SK-N-DZ (cell line): ENCODE measurements around the gene ASTN2.
"Not testable (repeated sequence)": the region's sequence is repeated elsewhere in the genome, so short reads cannot be mapped to it uniquely, and the experiment has no call there.

Experiments used
- DNase-seq: peaks from one replicate; pipeline ENCODE4 v3.0.0-alpha.2; 2015; ENCODE audit warnings: low spot score

The ASTN2 gene

DNA sequence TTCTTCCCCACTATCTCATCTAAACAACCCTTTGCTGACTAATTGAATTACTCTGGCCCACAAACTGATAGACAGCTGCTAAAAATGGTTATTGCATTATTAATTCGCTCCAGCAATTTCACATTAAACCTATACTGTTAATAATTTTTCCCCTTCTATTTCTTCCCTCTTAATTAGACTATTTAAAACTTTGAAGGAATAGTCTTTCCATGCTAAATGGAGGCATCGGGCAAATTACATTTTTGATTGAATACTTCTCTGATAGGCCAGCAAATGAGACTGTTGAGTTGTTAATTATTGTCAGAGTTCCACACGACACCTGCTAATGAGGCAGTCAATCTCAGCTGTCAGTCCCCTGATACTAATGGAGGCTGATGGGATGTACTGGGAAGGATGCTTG lies 485.2 kb downstream of the ASTN2 start:
- no peak for DNase-seq

DNA sequence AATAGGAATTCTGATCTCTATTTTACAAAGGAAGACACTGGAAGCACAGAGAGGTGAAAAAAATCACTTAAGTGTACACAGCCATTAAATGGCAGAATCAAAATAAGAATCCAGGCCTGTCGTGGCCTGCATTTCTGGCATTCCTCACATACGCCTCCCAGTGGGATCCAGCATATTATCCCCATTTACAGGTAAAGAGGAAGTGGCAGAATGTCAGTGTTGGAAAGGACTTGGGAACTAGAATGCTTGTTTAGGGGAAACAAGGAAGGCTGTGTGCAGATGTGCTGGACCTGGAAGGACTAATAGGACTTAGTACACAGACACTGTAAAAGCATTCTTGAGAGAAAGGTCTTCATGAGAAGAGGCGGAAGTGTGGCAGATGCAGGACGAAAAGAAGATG lies 486.0 kb downstream of the ASTN2 start:
- no peak for DNase-seq

DNA sequence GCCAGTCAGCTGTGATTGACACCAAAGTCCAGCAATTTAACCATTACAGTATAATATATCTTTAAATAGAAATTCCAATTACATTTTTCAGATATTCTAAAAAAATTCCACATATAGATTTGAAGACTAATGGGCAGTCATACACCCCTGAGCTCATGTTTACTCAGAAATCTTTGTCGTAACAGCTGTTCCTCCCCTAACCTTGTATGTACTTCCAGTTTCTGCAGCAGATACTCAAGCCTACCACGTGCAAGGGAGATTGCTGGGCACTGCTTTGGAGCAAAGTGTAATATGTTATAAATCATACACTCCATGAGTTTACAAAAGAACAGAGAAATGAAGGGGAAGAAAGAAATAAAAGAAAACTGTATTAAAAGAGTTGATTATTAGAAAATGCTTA lies 486.6 kb downstream of the ASTN2 start:
- DNase-seq, result no peak

DNA sequence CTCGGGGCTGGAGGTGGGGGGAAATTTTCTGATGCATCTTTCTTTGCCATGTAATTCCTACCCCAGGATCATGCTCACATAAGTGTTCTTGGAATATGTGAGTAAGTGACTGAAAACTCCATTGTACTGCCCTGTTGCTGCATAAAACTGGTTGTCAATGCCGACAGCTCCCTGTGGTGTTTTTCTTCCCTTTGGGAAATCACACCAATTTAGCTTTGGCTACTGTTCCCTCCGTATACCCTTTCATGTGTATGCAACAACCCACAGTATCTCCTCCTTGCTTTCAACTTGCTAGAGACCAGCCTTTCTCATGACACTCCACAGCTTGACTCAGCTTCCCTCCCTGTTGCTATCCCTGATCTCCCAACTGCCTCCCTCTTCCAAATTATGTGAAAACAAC lies 487.1 kb downstream of the ASTN2 start:
- DNase-seq, result no peak

DNA sequence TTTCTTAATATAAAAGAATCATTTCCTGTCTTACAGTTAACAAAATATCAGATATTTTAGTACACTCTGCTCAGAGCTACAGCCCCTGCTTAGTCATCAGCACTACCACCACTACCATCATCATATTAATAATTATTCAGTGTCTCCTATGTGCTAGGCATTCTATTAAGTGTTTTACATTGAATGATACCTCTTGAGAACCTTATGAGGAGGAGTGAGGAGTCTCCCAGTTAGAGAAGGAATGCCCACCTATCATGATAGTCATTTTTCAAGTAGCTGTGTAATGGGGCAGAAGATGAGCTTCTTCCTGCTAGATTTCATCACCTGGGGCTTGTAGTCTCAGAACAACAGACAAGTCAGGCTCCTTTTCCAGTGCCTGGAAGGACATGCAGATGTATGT lies 489.7 kb downstream of the ASTN2 start:
- DNase-seq, result no peak

DNA sequence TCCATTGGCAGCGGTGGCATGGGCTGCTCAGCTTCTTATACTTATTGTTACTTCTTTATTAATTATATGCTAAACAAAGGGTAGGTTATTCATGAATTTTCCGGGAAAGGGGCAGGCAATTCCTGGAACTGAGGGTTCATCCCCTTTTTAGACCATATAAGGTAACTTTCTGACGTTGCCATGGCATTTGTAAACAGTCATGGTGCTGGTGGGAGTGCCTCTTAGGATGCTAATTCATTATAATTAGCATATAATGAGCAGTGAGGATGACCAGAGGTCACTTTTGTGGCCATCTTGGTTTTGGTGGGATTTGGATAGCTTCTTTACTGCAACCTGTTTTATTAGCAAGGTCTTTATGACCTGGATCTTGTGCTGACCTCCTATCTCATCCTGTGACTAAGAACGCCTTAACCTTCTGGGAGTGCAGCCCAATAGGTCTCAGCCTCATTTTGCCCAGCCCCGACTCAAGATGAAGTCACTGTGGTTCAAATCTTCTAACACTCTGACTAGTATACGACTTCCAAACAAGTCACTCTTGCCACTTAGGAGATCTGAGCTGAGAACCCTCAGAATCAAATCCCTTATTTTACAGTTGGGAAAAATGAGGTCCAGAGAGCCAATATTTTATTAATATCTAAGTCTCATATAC lies 490.3 kb downstream of the ASTN2 start:
- DNase-seq, result no peak

DNA sequence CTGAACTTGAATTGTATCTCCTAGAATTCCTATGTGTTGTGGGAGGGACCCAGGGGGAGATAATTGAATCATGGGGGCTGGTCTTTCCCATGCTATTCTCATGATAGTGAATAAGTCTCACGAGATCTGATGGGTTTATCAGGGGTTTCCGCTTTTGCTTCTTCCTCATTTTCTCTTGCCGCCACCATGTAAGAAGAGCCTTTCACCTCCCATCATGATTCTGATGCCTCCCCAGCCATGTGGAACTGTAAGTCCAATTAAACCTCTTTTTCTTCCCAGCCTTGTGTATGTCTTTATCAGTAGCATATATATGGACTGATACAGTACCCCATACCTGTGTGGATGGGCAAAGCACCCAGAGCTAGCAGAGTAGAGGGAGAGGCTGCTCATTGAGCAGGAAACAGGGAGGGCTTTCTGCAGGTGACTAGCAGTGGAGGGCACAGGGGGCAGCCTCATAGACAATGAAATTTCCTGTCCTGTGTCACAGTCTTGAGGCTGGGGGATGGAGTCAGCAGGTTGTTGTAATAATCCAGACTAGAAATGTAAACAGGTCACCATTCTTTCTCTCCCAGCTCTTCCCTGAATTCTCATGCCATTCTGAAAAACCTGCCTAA lies 496.9 kb downstream of the ASTN2 start:
- not testable (repeated sequence) for DNase-seq

DNA sequence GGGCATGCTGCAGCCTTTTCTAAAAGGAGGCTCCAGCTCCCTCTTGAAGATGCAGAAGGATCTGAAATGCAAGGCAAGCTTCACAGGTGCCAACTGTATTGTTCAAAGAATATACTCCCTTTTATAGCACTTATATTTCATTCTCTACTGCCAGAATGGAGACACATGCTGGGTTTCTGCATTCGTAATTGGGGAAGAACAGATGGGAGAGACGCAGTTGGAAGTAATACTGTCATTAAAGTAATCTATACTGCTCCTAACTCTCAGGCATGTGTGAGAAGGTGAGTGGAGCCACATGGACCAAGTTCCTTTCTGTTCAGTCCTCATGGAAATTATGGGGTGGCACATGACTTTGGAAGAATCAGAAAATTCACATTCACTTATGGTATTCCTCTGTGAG lies 501.3 kb downstream of the ASTN2 start:
- no peak for DNase-seq

DNA sequence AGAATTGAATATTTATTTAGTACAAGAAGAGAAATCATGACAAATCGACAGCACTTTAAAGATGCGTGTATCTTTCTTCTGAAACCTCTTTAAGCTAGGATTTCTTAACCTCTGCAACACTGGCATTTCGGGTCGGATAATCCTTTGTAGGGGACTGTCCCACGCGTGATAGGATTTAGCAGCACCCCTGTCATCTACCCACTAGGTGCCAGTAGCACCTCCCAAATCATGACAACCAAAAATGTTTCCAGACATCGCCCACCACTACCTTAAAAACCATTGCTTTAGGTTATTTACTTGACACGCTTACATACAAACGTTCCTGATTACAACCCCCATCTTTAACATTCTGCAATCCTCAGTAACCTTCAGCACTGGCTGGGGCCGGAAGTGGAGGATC lies 504.7 kb downstream of the ASTN2 start:
- no peak for DNase-seq

DNA sequence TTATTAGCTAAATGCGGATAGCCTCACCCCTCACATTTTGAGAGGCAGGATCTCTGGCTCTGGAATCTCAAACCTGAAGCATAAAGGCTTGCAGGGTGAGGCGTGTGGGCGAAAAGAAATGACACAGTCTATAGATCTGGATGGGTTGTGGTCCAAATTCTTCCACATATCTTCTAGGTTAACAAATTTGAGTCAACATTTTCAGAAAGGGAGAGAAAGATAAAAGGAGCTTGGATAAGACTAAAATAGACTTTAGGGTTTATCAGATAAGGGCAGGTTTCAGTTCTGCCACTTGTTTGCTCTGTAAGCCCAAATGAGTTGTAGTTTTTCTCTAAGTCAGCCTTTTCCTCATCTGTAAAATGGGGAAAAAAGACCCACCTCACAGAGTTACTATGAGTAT lies 506.9 kb downstream of the ASTN2 start:
- no peak for DNase-seq

DNA sequence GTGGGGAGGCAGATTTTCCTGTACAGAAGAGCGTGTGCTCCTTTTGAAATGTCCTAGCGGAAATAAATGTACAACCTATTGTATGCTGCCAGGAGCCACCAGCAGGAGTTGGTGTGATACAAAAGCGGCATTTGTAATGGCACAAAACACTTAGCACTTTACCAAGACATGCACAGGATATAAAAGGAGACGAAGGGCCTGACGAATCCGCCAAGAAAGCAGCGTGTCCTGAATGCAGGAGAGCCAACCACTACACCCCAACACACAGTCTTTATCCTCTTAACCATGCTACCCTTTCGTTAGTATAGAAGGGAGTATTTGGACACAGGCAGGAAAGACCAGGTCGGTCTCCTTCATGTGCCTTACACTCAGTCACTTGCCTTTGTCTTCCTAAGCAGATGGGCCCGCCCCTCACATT lies 509.7 kb downstream of the ASTN2 start:
- no peak for DNase-seq

DNA sequence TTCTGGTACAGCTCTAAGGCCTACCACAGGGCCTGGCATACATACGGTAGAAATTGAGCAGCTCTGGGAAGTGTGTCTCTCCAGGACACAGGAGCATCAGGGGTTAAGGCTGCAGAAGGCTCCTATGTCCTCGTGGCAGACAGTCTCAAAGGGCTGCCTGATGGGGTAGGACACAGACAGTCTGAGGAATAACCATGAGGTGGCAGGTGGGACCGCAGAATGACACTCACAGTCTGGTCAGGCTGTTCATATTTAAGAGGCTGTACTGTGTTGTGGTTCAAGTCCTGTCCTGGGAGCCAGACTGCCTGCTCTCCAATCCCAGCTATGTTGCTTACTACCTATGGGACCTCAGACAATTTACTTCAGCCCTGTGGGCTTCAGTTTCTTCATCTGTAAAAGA lies 510.7 kb downstream of the ASTN2 start:
- no peak for DNase-seq

DNA sequence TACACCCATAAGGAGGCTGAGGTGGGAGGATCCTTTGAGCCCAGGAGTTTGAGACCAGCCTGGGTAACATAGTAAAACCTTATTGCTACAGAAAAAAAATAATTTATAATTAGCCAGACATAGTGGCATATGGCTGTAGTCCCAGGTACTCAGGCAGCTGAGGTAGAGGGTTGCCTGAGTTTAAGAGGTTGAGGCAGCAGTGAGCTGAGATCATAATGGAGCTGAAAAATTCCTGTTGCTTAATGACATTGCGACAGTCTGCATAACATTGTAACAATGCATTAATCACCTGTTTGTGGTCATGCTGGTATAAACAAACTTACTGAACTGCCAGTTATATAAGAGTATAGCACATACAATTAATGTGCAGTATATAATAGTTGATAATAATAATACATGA lies 513.6 kb downstream of the ASTN2 start:
- no peak for DNase-seq

DNA sequence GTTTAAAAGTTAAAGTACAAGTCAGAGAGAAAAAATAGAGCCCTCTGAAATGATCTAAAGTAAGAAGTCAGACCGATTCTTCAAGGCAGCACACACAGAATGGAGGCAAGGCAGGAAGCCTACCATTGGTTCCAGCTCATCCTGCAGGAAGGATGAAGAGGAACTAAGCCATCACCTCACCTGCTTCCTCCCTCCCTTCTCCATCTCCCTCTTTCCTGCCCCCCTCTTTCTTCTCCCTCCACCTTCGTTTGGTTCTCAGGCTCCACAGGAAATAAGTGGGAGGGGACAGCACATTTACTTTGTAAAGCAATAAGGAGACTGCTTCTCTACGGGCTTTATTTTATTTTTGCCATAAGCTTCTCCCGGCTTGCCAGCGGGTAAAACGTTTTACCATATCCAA lies 514.3 kb downstream of the ASTN2 start:
- no peak for DNase-seq

DNA sequence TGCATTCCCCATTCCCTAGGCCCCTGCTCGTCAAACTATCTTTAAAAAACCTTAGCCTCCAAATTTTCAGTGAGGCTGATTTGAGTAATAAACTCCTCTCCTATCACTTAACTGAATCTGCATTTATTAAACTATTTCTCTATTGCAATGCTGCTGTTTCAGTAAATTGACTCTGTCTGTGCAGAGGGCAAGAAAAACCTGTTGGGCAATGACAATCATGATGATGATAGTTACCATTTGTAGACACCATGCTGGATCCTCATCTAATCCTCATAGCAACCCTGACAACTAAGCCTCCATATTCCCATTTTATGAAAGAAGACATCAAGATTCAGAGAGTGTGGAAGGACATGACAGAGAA lies 514.9 kb downstream of the ASTN2 start:
- no peak for DNase-seq

DNA sequence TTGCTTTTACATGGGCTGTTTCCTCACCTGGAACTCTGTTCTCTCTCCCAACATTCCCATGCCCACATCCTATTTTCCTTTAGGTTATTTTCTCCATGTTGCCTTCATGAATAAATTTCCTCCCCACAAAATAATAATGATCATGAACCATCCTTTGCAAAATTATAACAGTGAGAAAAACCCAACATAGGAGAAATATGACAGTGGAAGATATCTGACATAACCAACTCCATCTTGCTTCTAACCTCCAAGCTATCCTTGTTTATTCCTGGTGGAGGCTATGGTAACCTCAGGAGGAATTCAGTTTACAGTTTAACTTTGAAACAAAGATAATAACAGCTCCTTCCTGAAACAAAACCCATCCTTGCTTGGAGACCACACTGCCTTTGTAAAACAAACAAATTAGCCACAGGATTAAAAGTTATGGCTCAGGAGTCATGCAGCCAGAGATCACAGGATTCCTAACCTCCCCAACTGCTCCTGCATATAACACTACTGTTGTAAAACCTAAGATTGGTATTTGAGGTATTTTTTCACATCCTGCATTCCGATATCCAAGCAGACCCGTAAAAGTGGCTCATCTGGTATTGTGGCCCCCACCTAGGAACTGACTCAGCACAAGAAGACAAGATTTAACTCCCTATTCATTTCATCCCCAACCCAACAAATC lies 515.4 kb downstream of the ASTN2 start:
- no peak for DNase-seq

DNA sequence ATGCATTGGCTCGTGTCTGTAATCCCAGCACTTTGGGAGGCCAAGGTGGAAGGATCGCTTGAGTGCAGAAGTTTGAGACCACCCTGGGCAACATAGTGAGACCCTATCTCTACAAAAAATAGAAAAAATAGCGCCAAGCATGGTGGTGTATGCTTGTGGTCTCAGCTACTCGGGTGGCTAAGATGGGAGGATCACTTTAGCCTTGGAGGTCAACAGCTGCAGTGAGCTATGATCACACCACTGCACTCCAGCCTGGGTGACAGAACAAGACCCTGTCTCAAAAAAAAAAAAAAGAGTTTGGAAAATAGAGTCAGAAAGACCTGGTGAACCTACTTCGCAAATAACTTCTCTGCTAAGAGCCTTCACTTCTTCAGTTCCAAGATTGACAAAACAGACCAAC lies 516.7 kb downstream of the ASTN2 start:
- not testable (repeated sequence) for DNase-seq

DNA sequence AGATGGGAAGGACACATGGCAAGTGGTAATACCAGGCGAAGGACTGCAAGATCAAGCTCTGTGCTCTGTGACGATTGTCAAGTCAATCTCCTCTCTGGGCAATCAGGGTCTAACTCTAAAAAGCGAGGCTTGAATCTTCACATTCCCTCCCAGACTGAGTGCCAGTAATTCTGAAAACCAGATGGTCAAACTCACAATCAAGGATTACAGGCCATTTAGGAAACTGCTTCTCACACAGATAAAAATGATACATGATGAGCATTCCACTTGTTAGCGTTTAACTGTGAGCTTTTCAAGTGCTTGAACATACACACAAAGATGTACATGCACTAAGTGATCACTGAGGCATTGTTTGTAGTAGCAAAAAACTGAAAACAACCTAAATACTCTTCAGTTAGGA lies 517.7 kb downstream of the ASTN2 start:
- DNase-seq, result no peak

DNA sequence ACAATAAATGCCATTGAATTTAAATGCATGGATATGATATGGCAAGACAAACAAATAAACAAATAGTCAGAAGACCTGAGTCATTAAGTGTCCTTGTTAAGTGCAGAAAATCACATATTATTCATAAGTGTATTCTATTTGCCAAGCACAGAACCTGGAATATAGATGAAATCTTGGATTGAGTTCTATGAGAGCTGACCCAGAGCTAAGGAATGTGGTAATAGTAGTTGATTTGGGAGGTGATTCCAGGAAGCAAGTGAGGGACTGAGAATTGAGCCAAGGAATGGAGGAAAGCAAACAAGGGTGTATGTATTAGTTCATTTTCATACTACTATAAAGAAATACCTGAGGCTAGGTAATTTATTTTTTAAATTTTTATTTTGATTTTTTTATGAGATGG lies 518.9 kb downstream of the ASTN2 start:
- no peak for DNase-seq

DNA sequence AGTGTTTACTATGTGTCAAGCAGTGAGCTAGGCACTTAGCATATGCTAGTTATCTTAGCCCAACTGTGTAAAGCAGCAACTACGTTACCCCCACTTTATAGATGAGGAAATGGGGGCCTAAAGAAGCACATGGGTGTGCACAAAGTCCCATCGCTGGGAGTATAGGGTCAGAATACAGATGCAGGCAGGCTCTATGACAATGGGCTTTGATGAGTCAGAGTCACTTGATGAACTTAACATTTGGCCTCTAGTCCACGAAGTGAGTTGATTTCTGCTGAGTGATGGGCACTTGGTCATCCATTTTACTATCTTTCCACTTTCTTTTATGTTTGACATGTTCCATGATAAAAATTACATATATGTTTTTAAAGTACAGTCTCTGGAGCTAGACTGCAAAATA lies 523.4 kb downstream of the ASTN2 start:
- DNase-seq, result no peak

DNA sequence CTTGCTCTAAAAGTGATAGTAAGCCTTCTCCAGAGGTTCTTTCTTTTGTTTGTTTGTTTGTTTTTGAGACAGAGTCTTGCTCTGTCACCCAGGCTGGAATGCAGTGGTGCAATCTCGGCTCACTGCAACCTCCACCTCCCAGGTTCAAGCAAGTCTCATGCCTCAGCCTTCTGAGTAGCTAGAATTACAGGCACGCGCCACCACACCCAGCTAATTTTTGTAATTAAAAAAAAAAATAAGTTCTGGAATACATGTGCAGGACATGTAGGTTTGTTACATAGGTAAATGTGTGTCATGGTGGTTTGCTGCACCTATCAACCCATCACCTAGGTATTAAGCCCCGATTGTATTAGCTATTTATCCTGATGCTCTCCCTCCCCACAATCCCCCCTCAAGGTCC lies 526.4 kb downstream of the ASTN2 start:
- DNase-seq, result not testable (repeated sequence)

DNA sequence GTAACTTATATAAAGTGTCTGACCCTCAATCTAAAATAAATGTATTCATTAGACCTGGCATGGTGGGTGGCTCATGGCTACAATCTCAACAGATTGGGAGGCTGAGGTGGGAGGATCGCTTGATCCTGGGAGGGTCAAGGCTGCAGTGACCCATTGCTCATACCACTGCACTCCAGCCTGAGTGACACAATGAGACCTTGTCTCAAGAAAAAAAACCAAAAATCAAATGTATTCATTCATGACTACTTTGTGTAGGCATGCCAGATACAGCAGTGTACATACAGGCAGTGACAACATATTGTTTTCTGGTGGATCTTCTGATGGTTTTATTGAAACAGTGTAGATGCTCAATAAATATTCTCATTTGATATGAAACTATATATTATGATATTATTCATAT lies 526.8 kb downstream of the ASTN2 start:
- DNase-seq, result no peak

DNA sequence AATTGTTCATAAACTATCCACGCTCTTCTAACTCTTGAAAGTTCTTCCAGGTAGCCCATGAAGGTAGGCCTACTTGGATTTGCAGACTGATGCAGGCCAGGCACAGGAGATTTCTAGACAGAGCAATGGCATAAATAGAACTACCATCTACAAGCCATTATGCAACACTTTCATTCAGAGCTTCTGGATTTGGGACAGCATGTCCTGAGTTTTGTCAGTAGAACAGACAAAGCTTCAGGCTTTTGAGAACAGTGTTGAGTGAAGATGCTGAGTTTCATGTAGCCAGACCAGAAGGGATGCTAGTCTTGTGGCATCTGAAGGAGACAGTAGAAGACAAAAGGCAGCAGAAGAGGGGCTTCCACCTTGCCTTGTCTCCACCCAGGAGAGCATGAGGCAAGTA lies 531.2 kb downstream of the ASTN2 start:
- no peak for DNase-seq
